ENCODE data around the gene DPY19L3.

Gene DPY19L3

DNA sequence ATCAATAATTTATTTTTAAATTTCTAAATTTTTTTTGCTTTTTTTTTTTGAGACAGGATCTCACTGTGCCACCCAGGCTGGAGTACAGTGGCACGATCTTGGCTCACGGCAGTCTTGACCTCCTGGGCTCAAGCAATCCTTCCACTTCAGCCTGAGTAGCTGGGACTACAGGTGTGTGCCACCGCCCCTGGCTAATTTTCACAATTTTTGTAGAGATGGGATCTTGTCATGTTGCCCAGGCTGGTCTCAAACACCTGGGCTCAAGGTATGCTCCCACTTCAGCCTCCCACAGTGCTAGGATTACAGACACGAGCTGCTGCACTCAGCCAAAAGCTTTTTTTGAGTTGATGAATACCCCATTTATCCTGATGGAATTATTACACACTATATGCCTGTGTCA lies 50.8 kb downstream of the DPY19L3 start:
- DNase-seq, result no peak
- peaks cover 29% of the 10 kb centered on the region for H3K36me3 ChIP-seq
- no peak overlapping the region for H3K27ac ChIP-seq
- no peaks in the 10 kb centered on the region for H3K27me3 ChIP-seq (ENCODE audit: insufficient read depth, low read depth, severe bottlenecking)
- H3K4me3 ChIP-seq (ENCODE audit: low read depth, low read length), result no peak overlapping the region
- H3K9me3 ChIP-seq (ENCODE audit: severe bottlenecking), result no peaks in the 10 kb centered on the region
- TF ChIP-seq CTCF (IDR thresholded peaks at IDR 0.05; ENCODE audit: low read depth, low read length), result no peak

DNA sequence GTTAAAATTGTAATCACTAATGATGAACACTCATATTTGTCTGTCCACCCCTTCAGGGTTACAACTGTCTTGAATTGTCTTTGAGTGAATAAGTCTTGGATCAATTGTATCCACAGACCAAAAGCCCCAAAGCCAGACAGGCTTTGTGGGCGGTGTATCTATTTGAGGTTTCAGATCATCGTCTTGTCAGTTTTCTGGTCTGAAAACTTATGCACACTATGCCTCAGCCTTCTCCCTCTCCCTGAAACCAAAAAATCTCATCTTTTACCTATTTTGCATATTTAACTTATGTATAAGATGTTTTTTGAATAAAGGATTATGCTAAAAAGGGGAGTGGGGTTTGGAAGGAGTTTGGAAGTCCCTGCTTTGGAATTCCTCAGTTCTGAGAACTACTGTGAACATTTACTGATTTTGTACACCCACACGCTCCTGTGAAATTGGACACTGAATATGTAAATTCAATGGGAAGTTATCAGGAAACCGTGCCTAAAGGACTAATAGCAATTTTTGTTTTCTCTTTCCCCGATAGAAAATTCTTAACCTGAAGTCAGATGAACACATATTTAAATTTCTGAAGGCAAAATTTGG lies 52.1 kb downstream of the DPY19L3 start:
- no peak overlapping the region for H3K4me3 ChIP-seq (ENCODE audit: low read depth, low read length)
- H3K36me3 ChIP-seq, result peaks cover 25% of the 10 kb centered on the region
- DNase-seq, result no peak

DNA sequence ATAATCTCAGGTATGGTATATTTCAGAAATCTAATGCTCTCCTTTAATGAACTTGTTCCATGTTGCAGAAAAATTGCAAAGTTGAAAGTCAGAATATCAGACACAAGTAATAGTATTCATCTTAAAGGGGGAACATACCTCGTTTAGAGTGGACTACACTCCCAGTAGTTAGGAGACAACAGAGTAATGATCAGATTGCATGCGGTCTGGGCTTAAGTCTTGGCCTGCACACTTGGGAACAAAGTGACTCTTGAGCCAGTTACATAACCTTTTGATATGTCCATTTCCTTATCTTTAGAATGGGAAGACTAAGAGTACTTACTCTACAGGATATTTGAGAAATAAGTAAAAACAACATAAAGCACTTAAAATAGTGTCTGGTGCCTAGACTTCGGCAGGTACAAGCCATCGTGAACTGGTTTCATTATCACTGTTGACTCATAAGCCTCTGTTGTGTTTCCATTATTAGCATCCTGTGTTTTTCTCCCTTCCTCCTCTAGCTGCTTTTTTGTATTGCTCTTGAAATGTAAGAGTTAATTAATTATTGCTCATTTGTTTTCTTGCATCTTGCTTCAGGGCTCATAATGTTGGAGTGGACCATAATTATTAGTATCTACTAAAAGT lies 53.0 kb downstream of the DPY19L3 start:
- Histone ChIP-seq H3K27me3 (ENCODE audit: insufficient read depth, low read depth, severe bottlenecking) (no peaks in the 10 kb centered on the region), H3K36me3 (peaks cover 22% of the 10 kb centered on the region), H3K27ac (no peak overlapping the region), H3K9me3 (ENCODE audit: severe bottlenecking) (no peaks in the 10 kb centered on the region), H3K4me3 (ENCODE audit: low read depth, low read length) (no peak overlapping the region)
- DNase-seq, result no peak
- no peak for TF ChIP-seq CTCF (IDR thresholded peaks at IDR 0.05; ENCODE audit: low read depth, low read length)

More for the DNA sequence above, 52.1 kb downstream of the DPY19L3 start:
- no peaks in the 10 kb centered on the region for H3K27me3 ChIP-seq (ENCODE audit: insufficient read depth, low read depth, severe bottlenecking)
- H3K27ac ChIP-seq, result no peak overlapping the region
- no peak for TF ChIP-seq CTCF (IDR thresholded peaks at IDR 0.05; ENCODE audit: low read depth, low read length)
- H3K9me3 ChIP-seq (ENCODE audit: severe bottlenecking), result no peaks in the 10 kb centered on the region

DNA sequence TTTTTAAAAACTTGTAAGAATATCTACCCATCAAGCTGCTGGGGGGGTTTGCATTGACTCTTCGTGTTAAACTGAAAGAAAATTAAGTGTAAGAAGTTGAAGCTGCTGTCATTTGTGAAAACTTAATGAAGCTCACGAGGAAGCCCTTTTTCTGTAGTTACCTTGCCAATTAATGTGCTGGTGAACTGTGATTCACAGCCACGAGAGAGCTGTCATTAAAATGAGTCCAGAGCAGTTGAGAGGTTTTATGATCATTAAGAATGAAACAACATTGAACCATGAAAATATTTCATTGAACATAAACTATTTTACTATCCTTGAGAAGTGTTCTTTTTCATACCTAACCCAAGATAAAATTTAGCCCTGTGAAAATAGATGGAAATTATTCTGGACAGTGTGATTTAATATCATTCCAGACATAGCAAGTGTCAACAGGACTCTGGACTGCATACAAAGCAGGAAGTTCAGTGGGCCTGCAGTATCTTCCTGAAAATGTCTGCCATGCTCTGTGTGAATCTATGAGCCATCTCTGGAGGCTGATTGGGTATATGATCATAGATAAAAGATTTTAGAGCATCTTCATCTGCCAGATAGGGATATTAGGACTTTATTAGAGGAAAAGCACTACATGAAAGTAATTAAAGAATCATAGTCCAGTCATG lies 53.8 kb downstream of the DPY19L3 start:
- no peak for DNase-seq
- peaks cover 19% of the 10 kb centered on the region for H3K36me3 ChIP-seq

DNA sequence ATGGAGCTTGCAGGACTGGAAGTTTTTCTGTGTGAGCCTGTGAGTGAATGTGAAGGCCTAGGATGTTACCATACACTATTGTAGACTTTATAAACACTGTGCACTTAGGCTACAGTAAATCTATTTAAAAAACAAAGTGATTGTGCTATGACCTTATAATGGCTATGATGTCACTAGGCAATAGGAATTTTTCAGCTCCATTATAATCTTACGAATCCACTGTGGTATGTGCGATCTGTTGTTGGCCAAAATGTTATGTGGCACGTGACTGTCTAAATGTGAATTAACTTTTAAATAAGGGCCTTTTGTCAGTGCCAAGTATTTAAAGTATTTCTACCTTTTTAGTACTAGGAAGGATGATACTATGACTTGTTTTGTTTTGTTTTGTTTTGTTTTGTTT lies 54.9 kb downstream of the DPY19L3 start:
- no peaks in the 10 kb centered on the region for H3K27me3 ChIP-seq (ENCODE audit: insufficient read depth, low read depth, severe bottlenecking)
- TF ChIP-seq CTCF (IDR thresholded peaks at IDR 0.05; ENCODE audit: low read depth, low read length), result no peak
- no peaks in the 10 kb centered on the region for H3K9me3 ChIP-seq (ENCODE audit: severe bottlenecking)
- no peak for DNase-seq
- H3K4me3 ChIP-seq (ENCODE audit: low read depth, low read length), result no peak overlapping the region
- peaks cover 15% of the 10 kb centered on the region for H3K36me3 ChIP-seq
- no peak overlapping the region for H3K27ac ChIP-seq

More for the DNA sequence above, 53.8 kb downstream of the DPY19L3 start:
- Histone ChIP-seq H3K4me3 (ENCODE audit: low read depth, low read length) (no peak overlapping the region), H3K27me3 (ENCODE audit: insufficient read depth, low read depth, severe bottlenecking) (no peaks in the 10 kb centered on the region), H3K27ac (no peak overlapping the region), H3K9me3 (ENCODE audit: severe bottlenecking) (no peaks in the 10 kb centered on the region)
- no peak for TF ChIP-seq CTCF (IDR thresholded peaks at IDR 0.05; ENCODE audit: low read depth, low read length)

Measured in WERI-Rb-1 (cell line).